ENCODE measurements around the gene IFT122.
"Not testable (repeated sequence)": the region's sequence is repeated elsewhere in the genome, so short reads cannot be mapped to it uniquely, and the experiment has no call there.

IFT122 gene

DNA sequence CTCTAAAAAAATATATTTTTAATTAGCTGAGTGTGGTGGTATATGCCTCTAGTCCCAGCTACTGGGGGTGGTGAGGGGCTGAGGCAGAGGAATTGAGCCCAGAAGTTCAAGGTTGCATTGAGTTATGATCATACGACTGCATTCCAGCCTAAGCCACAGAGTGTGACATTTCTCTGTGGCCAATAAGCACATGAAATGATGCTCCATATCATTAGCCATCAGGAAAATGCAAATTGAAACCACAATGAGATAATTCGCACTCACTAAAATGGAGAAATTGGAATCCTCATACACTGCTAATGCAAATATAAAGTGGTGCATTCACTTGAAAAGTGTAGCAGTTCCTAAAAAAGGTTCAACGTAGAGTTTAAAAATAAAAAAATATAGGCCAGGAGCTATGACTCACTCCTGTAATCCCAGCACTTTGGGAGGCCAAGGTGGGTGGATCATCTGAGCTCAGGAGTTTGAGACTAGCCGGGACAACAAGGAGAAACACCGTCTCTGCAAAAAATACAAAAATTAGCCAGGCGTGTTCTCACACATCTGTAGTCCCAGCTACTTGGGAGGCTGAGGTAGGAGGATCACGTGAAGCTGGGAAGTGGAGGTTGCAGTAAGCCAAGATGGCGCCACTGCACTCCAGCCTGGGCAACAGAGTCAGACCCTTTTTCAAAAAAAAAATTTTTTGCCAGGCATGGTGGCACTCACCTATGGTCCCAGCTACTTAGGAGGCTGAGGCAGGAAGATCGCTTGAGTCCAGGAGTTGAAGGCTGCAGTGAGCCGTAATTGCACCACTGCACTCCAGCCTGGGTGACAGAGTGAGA, 35.2 kb downstream of the IFT122 start:
- no peak for DNase-seq

DNA sequence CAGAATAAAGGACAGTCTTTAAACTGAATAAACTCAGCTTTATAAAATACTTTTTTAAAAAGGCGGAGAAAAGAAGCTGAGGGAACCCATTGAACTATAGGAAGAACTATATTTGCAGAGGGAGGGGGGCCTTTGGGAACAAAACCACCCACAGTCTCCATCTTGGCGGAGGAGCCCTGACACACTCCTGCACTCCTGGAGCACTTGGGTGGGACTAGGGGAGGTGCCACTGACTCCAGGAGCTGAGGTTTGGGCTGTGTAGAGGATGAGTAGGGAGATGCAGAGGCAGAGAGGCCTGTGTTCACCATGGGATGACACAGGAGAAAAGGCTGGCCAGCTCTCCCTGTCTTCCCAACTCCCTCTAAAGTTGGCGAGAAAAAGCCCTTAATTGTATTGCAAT, 35.8 kb downstream of the IFT122 start:
- DNase-seq = no peak

DNA sequence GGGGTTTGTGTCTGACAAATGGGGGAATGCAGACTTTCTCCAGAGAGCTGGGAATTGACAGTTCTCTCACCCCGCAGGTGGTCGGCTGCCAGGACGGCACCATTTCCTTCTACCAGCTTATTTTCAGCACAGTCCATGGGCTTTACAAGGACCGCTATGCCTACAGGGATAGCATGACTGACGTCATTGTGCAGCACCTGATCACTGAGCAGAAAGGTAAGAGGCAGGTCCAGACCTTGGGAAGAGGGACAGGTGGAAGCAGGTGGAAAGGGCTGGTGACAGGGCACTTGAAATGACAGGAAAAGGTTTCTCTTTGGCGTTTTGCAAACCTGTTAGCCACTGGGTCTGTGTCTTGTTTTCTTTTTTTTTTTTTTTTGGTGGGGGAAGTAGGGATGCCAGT, 36.6 kb downstream of the IFT122 start:
- DNase-seq = no peak

DNA sequence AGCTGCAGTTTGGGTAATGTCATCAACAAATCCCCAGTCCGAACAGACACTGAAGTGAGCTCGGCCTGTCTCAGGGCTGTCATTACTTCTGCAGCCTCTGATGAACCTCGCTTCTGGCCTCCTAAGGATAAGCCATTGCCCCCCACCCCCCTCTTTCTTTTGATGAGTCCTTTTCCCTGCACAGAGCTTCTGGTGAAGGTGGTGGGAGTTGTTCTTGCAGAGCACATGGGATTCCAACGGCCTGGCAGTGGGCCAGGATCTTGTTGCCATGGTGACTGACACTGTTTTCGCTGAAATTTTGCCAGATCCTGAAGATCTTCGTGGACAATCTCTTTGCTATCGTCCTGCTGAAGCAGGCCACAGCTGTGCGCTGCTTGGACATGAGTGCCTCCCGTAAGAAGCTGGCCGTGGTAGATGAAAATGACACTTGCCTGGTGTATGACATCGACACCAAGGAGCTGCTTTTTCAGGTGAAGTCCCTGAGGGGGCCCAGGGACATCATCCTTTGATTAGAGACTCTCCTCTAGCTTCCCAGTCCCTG, 41.3 kb downstream of the IFT122 start:
- not testable (repeated sequence) for DNase-seq

DNA sequence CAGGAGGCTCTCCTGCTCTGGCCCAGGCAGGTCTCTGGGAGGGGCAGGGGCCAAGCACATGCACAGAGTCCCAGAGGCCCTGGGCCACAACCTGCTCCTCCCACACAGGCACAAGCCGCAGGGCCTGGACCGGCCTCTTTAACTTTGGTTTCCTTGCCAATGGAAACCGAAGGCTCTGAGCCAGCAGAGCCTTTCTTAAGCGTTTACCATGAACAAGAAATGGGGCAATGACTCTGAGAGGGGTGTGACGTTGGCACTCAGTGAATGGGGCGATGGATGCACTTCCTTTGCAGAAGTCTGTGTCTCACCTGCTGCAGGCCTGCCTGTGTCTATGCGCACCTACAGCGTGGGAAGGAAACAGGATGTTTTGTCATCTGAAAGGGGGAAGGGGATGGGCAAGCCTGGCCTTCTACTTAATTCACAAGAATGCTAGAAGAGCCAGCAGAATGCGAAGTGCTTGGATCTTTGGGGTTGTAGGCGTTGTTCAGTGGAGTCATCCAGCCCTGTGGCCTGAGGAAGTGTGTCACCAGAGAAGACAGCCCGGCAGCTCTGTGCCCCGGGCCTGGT, 41.8 kb downstream of the IFT122 start:
- DNase-seq = no peak

DNA sequence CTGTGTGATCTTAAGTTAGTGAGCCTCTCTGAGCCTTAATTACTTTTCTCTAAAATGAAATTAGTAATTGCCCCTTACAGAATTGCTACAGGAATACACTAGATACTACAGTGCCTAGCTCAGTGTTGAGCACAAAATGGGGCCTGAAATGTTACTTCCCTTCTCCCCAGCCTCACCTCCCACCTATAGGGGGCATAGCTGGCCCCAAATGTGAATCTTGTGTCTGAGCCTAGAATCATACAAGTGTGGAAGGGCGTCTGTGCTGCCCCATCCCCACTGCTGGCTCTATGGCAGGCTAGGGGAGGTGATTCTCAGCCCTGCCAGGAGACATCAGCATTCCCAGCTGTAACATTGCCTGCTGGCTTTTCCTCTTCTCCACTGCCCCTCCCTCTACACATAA, 42.7 kb downstream of the IFT122 start:
- DNase-seq = no peak

DNA sequence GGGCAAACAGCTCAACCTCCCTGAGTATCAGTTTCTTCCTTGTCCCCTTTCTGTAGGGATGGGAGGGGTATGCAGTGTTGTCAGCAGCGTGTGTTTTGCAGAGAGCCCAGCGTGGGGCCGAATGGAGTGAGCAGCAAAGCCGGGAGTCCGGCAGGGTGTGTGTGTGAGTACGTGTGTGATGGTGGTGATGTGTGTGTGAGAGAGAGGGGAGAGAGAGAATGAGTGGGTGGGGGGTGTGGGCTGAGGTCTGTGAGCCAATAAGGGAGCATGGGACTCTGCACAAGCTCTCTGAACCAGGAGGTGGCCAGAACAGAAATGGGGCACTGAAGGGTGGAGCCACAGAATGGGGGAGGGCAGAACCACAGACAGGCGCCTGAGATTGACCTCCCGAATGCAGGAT, 43.8 kb downstream of the IFT122 start:
- DNase-seq = no peak

DNA sequence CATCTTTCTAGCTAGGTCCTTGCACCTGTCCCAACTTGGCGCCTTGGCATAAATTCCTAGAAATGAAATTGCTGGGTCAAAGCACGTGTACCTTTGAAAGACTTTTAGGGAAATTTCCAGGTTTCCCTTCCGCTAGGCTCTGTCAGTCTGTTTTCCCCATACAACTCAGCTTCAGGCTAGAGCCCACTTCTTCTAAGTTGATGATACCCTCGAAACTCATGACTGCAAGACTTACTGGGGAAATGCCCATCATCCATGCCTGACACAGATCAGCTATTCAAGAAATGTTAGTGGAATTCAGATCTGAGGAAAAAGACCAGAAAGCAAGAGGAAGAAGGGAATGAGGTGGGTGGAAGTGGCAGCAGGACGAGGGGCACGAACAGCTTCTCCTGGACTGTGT, 45.1 kb downstream of the IFT122 start:
- DNase-seq = not testable (repeated sequence)

GRCh38 chr3:129485721-129486663, 46.0 kb downstream of the IFT122 start:
- DNase-seq = no peak

DNA sequence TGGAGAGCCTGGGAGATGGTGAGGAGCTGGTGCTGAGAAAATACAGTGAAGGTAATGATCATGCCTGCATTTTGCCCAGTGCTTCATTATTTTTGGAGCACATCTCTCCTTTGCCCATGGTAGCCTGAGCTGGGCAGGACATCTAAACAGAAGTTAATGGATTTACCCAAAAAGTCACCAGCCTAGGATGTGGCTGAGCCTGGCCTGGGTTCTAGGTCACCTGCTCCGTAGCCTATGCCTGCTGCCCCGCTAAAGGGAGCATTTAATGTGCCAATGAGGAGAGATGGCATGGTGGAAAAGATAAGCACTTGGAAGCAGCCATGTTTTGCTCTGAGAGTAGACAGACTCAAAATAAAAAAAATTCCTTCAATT, 46.6 kb downstream of the IFT122 start:
- no peak for DNase-seq

- DNase-seq = no peak
These were observed 47.3 kb downstream of the IFT122 start for GRCh38 chr3:129487183-129487867.

DNA sequence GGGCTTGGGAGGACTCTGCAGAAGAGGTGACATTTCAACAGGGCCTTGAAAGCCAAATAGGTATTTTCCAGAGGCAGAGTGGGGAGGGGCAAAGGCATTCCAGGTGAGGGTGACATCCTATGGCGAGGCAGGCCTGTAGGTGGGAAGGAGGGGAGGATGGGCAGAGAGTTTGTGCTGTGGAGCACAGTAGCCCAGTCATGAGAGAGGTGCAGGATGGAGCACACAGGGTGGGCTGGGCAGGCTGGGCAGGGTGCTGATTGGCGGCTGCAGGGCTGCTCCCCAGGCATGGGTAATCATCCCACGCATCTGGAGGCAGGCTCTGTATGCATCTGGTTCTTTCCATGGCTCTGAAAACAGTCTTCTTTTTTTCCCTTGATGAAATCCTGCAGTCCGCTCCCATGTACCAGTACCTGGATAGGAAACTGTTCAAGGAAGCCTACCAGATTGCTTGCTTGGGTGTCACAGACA, 47.9 kb downstream of the IFT122 start:
- not testable (repeated sequence) for DNase-seq

DNA sequence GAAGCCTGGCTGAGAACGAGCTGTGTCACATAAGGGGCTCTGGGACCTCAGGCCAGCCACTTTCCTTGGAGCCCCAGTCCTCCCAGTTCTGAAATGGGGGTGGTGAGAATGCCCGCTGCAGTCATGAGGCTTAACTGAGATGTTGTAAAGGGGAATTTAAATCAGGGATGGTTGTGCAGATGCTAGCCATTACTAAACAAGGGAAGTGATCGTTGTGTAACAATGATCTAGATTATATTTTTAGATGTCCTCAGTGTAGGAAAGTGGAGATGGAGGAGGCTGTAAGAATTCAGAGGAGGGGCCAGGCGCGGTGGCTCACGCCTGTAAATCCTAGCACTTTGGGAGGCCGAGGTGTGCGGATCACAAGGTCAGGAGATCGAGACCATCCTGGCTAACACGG, 49.2 kb downstream of the IFT122 start:
- not testable (repeated sequence) for DNase-seq

DNA sequence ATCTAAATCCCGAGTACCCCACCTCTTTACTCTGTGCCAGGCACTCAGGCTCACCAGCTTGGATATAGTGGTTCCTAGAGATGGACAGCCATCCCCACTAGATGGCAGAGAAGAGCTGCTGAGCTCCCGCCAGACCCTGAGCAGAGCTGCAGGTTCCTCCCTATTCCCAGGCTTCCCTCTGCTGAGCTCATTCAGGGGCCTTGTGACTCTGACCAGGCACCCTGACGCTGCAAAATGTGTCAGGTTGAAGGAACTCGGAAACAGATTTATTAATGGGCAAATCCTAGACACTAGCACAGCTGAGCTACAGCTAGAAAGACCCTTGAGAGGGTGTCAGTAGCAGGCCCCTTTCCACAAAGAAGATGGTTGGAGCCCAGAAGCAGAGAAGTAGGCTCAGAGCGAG, 50.2 kb downstream of the IFT122 start:
- peak; percentile 45 for DNase-seq

DNA sequence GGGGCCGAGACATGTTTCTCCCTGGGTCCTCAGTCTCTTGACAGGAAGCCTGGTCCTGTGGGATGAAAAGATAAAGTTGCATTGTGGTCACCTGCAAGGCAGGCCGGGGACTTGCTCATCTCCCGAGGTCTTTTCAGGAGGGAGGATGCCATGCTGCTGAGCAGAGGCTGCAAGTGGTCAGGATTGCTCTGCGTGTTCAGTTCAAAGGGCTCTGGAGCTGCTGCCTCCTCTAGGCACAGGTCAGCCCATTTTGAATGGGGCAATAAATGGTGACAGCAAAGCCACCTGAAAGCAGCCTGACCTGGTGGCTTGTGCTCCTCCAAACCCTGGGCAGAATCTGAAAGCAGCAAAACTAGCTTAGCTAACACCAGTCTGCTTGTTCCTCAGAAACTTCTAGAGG, 51.1 kb downstream of the IFT122 start:
- DNase-seq = not testable (repeated sequence)

DNA sequence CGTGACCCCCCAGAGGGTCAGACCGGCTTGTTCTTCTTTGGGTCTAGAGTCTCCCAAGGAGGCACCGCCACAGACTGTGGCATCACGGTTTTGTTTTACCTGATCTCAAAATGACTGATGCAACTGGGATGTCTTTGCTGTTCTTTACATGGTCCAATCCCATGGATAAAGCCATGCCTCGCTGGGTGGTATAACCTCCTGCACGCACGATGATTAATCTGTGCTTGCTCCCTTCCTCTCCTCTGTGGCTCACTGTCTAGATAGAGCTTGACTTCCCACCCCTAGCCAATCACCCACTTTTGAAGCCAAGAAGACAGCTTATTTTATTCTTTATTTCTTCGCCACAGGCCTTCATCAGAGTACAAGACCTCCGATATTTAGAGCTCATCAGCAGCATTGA, 51.8 kb downstream of the IFT122 start:
- no peak for DNase-seq

DNA sequence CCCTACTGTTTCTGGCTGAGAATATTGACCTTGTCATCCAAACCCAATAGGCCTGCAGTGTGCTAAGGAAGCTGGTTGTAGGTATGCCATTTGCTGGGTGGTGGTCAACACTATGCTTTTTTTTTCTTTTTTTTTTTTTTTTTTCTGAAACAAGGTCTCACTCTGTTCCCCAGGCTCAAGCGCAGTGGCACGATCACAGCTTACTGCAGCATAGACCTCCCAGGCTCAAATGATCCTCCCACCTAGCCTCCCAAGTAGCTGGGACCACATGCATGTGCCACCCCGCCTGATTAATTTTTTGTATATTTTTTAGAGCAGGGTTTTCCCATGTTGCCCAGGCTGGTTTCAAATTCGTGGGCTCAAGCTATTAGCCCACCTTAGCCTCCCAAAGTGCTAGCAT, 52.7 kb downstream of the IFT122 start:
- DNase-seq = no peak

- DNase-seq = no peak
These were observed 53.2 kb downstream of the IFT122 start for GRCh38 chr3:129493206-129493605.

- DNase-seq = not testable (repeated sequence)
These were observed 54.5 kb downstream of the IFT122 start for GRCh38 chr3:129494499-129494898.

DNA sequence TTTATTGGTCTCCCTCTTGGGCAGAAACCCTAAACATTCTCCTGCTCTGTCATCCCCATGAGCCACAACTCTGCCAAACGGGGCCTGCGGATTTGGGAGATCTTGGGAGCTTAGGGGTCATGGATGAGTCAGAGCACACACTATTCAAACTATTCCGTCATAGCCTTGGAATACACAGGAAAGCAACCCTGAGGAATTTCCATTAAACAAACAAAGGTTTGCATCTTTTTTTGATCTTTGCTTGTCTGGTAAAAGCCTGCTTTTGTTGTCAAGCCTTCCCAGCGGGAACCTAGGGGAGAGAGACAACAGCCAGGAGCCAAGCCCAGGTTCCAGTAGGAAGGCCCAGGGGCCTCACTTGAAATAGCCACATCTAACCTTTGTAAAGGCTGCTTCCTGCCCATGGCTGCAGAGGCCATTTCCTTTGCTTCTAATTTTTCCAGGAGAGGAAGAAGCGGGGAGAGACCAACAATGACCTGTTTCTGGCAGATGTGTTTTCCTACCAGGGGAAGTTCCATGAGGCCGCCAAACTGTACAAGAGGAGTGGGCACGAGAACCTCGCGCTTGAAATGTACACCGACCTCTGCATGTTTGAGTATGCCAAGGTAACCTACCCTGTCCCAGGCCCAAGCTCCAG, 55.1 kb downstream of the IFT122 start:
- DNase-seq = not testable (repeated sequence)

GRCh38 chr3:129497876-129498275, 57.9 kb downstream of the IFT122 start:
- DNase-seq = not testable (repeated sequence)
